Cardiac muscle cell (in vitro differentiated cells and primary cell): ENCODE results near the gene RBP3. TPM values are rescaled to one million over a fixed set of nuclear protein-coding genes. Genes with fewer than 3 reads are reported as not detected.

Experiments used
- DNase-seq, 2 donors: peaks; one replicate each; pipeline versions ENCODE4 v3.0.0 to v3.0.0-alpha.2; 2010 to 2017; ENCODE audit warnings: low read depth in 1 of 2, low spot score in 1 of 2
- H3K27ac ChIP-seq: fragments of 200-600 bp; sonication (generic); 2 replicates; pipeline ENCODE4 v1.5.1; 2016
- H3K27me3 ChIP-seq: fragments of 200-600 bp; sonication (generic); 2 replicates; pipeline ENCODE4 v1.6.0; 2016; ENCODE audit warnings: control low read depth
- H3K36me3 ChIP-seq: fragments of 200-600 bp; sonication (generic); 2 replicates; pipeline ENCODE4 v1.5.1; 2016; ENCODE audit warnings: control low read depth
- H3K4me1 ChIP-seq: fragments of 200-600 bp; sonication (generic); 2 replicates; pipeline ENCODE4 v1.8.1; 2017; ENCODE audit warnings: low read depth, mild to moderate bottlenecking, mixed run types
- H3K4me3 ChIP-seq: fragments of 200-600 bp; sonication (generic); 2 replicates; pipeline ENCODE4 v1.5.1; 2016; ENCODE audit warnings: mild to moderate bottlenecking
- H3K9me3 ChIP-seq: fragments of 200-600 bp; sonication (generic); 2 replicates; pipeline ENCODE4 v1.5.1; 2017; ENCODE audit warnings: low read depth, mild to moderate bottlenecking, control low read depth
- polyA plus RNA-seq: library from polyadenylated mRNA; unstranded; fragments of >200 nt; fragmentation: Nextera tagmentation; extraction: Ambion mirVana; gene quantifications from 2 replicates; pipeline ENCODE4 v1.2.1, GENCODE V29; 2016
- total RNA-seq: library from RNA; depleted of rRNA; stranded (reverse); fragments of >200 nt; gene quantifications from 2 replicates; pipeline ENCODE4 v1.2.3, GENCODE V29; 2016
- TF ChIP-seq, protein P1 (sequence below): IDR thresholded peaks from 2 replicates; pipeline ENCODE4 v1.5.1; 2012; ENCODE audit warnings: low read depth, mild to moderate bottlenecking, low read length

The RBP3 gene
- total and polyA plus RNA-seq, 2 experiments from 2014 or later, result not detected

DNA sequence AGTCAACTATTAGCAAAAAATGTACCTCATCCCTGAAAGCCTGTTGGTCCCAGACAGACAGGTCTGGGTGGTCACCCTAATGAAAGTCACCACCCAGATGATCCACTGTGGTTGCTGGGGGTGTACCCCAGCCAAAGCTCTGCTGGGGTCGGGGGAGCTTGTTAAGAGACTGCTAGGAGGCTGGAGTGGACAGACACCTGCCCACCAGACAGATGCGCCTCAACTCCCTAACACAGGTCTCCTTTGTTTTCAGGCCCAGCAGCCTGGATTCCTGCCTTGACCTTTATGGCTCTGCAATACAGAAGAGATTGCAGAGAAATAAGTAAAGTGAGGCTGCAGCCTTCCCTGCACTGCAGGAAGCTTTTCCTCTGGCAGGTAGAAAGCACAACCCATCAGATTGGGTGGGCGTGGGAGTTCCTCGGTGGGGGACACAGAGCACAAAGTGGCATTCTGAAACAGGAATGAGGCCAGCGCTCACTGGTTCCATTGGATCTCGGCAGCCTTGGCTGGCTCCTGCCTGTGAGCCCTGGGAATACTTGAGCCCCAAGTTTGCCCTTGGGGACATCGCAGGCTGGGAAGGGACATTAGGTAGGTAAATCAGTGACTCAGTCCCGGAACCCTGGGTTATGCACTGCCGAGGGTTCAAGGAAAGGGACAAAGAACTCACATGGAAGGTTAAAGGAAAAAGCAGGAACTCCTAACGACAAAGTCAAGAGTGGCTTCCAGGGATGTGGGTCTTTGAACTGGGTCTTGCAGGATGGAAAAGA is 53.9 kb downstream of the RBP3 start:
- TF ChIP-seq, protein P1, sequence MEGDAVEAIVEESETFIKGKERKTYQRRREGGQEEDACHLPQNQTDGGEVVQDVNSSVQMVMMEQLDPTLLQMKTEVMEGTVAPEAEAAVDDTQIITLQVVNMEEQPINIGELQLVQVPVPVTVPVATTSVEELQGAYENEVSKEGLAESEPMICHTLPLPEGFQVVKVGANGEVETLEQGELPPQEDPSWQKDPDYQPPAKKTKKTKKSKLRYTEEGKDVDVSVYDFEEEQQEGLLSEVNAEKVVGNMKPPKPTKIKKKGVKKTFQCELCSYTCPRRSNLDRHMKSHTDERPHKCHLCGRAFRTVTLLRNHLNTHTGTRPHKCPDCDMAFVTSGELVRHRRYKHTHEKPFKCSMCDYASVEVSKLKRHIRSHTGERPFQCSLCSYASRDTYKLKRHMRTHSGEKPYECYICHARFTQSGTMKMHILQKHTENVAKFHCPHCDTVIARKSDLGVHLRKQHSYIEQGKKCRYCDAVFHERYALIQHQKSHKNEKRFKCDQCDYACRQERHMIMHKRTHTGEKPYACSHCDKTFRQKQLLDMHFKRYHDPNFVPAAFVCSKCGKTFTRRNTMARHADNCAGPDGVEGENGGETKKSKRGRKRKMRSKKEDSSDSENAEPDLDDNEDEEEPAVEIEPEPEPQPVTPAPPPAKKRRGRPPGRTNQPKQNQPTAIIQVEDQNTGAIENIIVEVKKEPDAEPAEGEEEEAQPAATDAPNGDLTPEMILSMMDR, result no peak
- no peaks in the 10 kb centered on the region for H3K9me3 ChIP-seq
- no peak overlapping the region for H3K27ac ChIP-seq
- H3K27me3 ChIP-seq, result no peaks in the 10 kb centered on the region
- no peak for DNase-seq
- no peak overlapping the region for H3K4me3 ChIP-seq
- H3K36me3 ChIP-seq, result no peaks in the 10 kb centered on the region
- peaks cover 8% of the 10 kb centered on the region for H3K4me1 ChIP-seq

DNA sequence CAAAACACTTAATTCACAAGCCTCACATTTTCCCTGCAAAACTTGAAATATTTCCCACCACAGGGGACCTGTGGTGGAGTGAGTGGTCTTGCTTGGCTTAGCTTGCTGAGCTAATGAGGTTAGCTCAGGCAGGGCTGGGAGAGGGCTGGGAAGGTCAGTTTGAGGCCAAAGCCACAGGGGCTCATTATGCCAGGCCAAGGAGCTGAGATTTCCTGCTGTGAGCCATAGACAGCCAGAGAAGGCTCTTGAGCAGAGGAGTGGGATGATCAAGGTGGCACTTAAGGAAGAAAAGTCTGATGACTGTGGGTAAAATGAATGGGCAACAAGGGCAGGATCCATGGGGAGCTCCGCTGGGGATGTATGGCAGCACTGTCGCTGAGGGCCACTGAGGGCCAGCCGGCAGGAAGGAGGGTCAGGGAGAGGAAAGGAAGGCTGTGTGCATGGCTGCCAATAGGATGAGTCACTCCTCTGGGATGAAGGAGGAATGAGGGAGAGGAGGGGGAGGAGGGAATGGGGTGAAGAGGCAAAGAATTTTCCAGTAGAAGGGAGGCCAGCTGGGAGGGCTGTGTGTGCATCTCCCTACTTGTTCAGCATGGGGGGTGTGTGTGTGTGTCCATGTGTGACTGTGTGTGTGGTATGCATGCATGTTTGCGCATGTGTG is 54.6 kb downstream of the RBP3 start:
- no peaks in the 10 kb centered on the region for H3K36me3 ChIP-seq
- TF ChIP-seq, protein P1, result no peak
- peak; percentile 16 to 94 for DNase-seq
- H3K27me3 ChIP-seq, result no peaks in the 10 kb centered on the region
- no peaks in the 10 kb centered on the region for H3K9me3 ChIP-seq
- H3K4me3 ChIP-seq, result no peak overlapping the region
- H3K27ac ChIP-seq, result no peak overlapping the region
- peaks cover 8% of the 10 kb centered on the region for H3K4me1 ChIP-seq

DNA sequence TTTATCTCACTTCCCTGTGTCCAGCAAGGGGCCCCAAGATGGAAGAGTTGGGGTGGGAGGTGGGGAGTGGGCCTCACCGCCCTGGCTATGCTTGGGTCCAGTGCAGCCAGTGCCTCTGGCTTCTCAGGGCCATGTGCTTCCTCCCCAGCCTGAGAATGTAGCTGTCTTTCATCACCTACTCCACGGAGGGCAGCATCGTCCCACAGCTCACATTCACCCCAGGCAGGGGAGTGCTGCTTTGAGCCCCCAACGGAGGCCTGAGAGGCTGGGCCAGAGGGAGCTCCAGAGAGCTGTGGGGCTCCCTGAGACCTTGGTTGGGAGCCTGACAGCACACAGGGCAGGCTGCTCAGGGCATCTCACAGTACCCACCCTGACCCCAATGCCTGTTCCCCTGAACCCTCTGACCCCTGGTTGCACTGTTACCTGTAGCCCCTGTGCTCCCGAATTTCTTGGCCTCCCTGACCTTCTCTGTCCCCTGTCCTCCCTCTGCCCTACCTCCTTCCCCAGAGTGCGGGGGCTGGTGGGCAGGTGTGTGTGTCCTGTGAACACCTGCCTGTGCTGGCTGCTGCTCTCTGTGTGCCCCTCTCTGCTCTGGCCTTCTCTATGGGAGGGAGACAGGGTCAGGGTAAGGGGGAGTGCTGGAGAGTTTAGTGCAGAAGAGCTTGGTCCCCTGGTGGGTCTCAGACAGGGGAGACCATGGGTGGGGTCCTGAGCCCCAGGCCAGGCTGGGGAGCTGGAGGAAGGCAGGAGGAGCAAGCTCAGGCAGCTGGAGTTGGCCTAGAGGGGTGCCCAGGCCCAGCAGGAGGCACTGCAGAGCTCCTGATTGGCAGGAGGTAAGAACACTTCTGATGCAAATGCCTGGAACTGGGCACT is 55.5 kb downstream of the RBP3 start:
- DNase-seq, result peak; percentile 47 to 71
- H3K27ac ChIP-seq, result peak overlapping the region; percentile 39

DNA sequence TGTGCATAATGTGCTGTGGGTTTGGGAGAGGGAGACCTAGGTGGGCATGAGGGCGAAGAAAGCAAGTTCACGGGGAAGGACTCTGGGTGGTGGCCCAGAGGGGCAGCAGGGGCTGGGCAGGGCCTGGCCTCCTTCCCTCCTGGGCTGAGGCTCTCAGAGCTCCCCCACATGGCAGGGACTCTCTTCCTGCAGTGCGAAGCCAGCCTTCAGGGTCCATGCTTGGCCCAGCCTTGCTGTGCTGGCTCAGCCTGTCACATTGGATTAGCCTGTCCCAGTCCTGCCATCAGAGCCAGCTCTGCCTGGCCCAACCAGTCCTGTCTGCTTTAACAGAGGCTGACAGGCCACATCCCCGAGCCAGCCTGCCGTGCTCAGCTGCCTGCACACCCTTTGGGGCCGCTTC is 56.3 kb downstream of the RBP3 start:
- H3K36me3 ChIP-seq, result no peaks in the 10 kb centered on the region
- no peaks in the 10 kb centered on the region for H3K9me3 ChIP-seq
- H3K27ac ChIP-seq, result no peak overlapping the region
- TF ChIP-seq, protein P1, result no peak
- peaks cover 8% of the 10 kb centered on the region for H3K4me1 ChIP-seq
- no peak overlapping the region for H3K4me3 ChIP-seq
- no peak for DNase-seq
- no peaks in the 10 kb centered on the region for H3K27me3 ChIP-seq

More for the DNA sequence above, 55.5 kb downstream of the RBP3 start:
- peaks cover 8% of the 10 kb centered on the region for H3K4me1 ChIP-seq
- no peaks in the 10 kb centered on the region for H3K27me3 ChIP-seq
- H3K9me3 ChIP-seq, result no peaks in the 10 kb centered on the region
- no peaks in the 10 kb centered on the region for H3K36me3 ChIP-seq
- H3K4me3 ChIP-seq, result no peak overlapping the region
- TF ChIP-seq, protein P1, result peak; percentile 4

DNA sequence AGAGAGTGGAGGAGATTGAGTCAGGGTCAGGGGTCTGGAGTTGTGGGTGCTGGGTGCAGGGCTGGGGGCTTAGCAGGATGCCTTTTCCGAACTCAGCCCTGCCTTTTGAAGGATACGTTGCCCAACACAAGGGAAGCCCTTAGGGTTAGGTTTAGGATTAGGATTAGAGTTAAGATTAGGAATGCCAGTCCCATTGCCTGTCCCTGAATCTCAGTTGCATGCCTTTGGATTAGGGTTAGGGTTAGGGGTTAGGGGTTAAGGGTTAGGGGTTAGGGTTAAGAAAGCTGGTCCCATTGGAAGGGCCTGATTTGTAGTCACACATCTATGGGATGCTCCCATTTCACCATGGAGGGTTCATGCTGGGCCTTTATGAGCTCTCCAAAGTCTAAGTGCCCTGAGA is 56.8 kb downstream of the RBP3 start:
- no peaks in the 10 kb centered on the region for H3K27me3 ChIP-seq
- no peak overlapping the region for H3K4me3 ChIP-seq
- no peak overlapping the region for H3K27ac ChIP-seq
- no peak for DNase-seq
- no peaks in the 10 kb centered on the region for H3K9me3 ChIP-seq
- TF ChIP-seq, protein P1, result no peak
- peaks cover 8% of the 10 kb centered on the region for H3K4me1 ChIP-seq
- no peaks in the 10 kb centered on the region for H3K36me3 ChIP-seq
